Neural progenitor cell (in vitro differentiated cells): ENCODE data around the gene STAM2. TPM values are rescaled to one million over a fixed set of nuclear protein-coding genes. Genes with fewer than 3 reads are reported as not detected.

Source experiments
- DNase-seq: peaks from one replicate; pipeline ENCODE4 v3.0.0-alpha.2; 2016; ENCODE audit warnings: low spot score
- H2AFZ ChIP-seq: fragments of 200-600 bp; sonication (generic); replicated peaks from 2 replicates; pipeline ENCODE4 v1.6.1; 2016; ENCODE audit warnings: antibody characterized with exemption
- H3F3A ChIP-seq: fragments of 200-600 bp; sonication (generic); 2 replicates; pipeline ENCODE4 v1.6.1; 2016; ENCODE audit warnings: antibody characterized with exemption, low read depth
- H3K27ac ChIP-seq: fragments of 200-600 bp; sonication (generic); 2 replicates; pipeline ENCODE4 v1.5.1; 2016; ENCODE audit warnings: mild to moderate bottlenecking
- H3K27me3 ChIP-seq: fragments of 200-600 bp; sonication (generic); 2 replicates; pipeline ENCODE4 v1.6.1; 2016; ENCODE audit warnings: mild to moderate bottlenecking, moderate library complexity
- H3K36me3 ChIP-seq: fragments of 200-600 bp; sonication (generic); 2 replicates; pipeline ENCODE4 v1.5.1; 2016
- H3K4me1 ChIP-seq: fragments of 200-600 bp; sonication (generic); 2 replicates; pipeline ENCODE4 v1.6.1; 2016; ENCODE audit warnings: mixed run types
- H3K4me2 ChIP-seq: fragments of 200-600 bp; sonication (generic); 2 replicates; pipeline ENCODE4 v1.6.1; 2016
- H3K4me3 ChIP-seq: fragments of 200-600 bp; sonication (generic); 2 replicates; pipeline ENCODE4 v1.5.1; 2016
- H3K79me2 ChIP-seq: fragments of 200-600 bp; sonication (generic); 2 replicates; pipeline ENCODE4 v1.6.1; 2016; ENCODE audit warnings: low read depth
- H3K9ac ChIP-seq: fragments of 200-600 bp; sonication (generic); 2 replicates; pipeline ENCODE4 v1.6.1; 2016
- H3K9me3 ChIP-seq: fragments of 200-600 bp; sonication (generic); 2 replicates; pipeline ENCODE4 v1.5.1; 2016; ENCODE audit warnings: low read depth
- H4K20me1 ChIP-seq: fragments of 200-600 bp; sonication (generic); 2 replicates; pipeline ENCODE4 v1.6.1; 2016; ENCODE audit warnings: low read depth
- H3K27ac Mint-ChIP-seq: 3 replicates; pipeline ENCODE4 v1.8.0; 2021; ENCODE audit warnings: mixed read lengths
- H3K27me3 Mint-ChIP-seq: 2 replicates; pipeline ENCODE4 v1.8.0; 2022; ENCODE audit warnings: low read depth, mild to moderate bottlenecking, inconsistent platforms, moderate library complexity, mixed read lengths; ENCODE audit not compliant: insufficient read depth
- H3K36me3 Mint-ChIP-seq: 3 replicates; pipeline ENCODE4 v1.8.0; 2021; ENCODE audit warnings: mixed read lengths
- H3K4me1 Mint-ChIP-seq: 3 replicates; pipeline ENCODE4 v1.8.0; 2021; ENCODE audit warnings: mixed read lengths
- H3K4me3 Mint-ChIP-seq: 3 replicates; pipeline ENCODE4 v1.8.0; 2021; ENCODE audit warnings: mild to moderate bottlenecking, moderate library complexity, mixed read lengths
- H3K9me3 Mint-ChIP-seq: 3 replicates; pipeline ENCODE4 v1.8.0; 2020; ENCODE audit warnings: mixed read lengths
- EZH2 ChIP-seq: fragments of 200-600 bp; sonication (generic); IDR thresholded peaks from 2 replicates; pipeline ENCODE4 v1.6.1; 2017; ENCODE audit warnings: antibody characterized with exemption, mild to moderate bottlenecking, moderate library complexity
- EZH2phosphoT487 ChIP-seq: fragments of 200-600 bp; sonication (generic); IDR thresholded peaks from 2 replicates; pipeline ENCODE4 v1.6.1; 2017; ENCODE audit warnings: antibody characterized with exemption
- total RNA-seq: library from RNA; depleted of rRNA; stranded (reverse); fragments of >200 nt; gene quantifications from 2 replicates; pipeline ENCODE4 v1.2.3, GENCODE V29; 2015; ENCODE audit warnings: low replicate concordance
- TF ChIP-seq, protein P1 (sequence below): fragments of 200-600 bp; sonication (generic); IDR thresholded peaks from 2 replicates; pipeline ENCODE4 v1.5.1; 2017; ENCODE audit warnings: antibody characterized with exemption, mild to moderate bottlenecking

STAM2 gene
- total RNA-seq, 1 donor from 2014 or later = 16.8 TPM

DNA sequence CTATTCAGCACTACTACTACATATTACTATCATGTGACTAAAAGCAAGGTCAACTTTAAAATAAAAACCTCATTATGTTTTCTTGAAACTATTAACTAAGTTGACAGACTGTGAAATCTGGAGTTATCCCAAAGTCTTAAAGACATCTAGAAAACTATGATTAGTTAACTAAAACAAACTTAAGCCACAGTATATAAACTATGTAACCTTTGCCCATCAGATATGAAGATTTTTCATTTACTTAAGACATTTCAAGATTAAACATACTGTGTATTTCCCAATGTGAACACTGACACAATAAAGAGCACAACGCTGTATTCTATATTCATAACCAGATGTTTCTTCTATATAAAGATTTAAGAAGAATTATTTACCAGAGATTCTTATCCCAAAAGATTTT lies 43.3 kb downstream of the STAM2 start:
- Mint-ChIP-seq H3K4me1 (no peaks in the 10 kb centered on the region), H3K4me3 (no peak overlapping the region), H3K27ac (no peak overlapping the region), H3K9me3 (no peaks in the 10 kb centered on the region), H3K27me3 (no peaks in the 10 kb centered on the region), H3K36me3 (peaks cover 3% of the 10 kb centered on the region)
- no peak for TF ChIP-seq EZH2
- TF ChIP-seq, protein P1, sequence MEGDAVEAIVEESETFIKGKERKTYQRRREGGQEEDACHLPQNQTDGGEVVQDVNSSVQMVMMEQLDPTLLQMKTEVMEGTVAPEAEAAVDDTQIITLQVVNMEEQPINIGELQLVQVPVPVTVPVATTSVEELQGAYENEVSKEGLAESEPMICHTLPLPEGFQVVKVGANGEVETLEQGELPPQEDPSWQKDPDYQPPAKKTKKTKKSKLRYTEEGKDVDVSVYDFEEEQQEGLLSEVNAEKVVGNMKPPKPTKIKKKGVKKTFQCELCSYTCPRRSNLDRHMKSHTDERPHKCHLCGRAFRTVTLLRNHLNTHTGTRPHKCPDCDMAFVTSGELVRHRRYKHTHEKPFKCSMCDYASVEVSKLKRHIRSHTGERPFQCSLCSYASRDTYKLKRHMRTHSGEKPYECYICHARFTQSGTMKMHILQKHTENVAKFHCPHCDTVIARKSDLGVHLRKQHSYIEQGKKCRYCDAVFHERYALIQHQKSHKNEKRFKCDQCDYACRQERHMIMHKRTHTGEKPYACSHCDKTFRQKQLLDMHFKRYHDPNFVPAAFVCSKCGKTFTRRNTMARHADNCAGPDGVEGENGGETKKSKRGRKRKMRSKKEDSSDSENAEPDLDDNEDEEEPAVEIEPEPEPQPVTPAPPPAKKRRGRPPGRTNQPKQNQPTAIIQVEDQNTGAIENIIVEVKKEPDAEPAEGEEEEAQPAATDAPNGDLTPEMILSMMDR = no peak
- TF ChIP-seq EZH2phosphoT487 = no peak
- no peaks in the 10 kb centered on the region for H3K27me3 ChIP-seq
- no peak overlapping the region for H3K9ac ChIP-seq
- H2AFZ ChIP-seq = no peak overlapping the region
- no peaks in the 10 kb centered on the region for H3K4me1 ChIP-seq
- no peaks in the 10 kb centered on the region for H4K20me1 ChIP-seq
- no peak overlapping the region for H3K27ac ChIP-seq
- H3K36me3 ChIP-seq = no peaks in the 10 kb centered on the region
- no peak overlapping the region for H3K4me3 ChIP-seq
- no peak overlapping the region for H3K4me2 ChIP-seq
- no peak for DNase-seq
- no peaks in the 10 kb centered on the region for H3F3A ChIP-seq
- H3K79me2 ChIP-seq = no peaks in the 10 kb centered on the region
- H3K9me3 ChIP-seq = no peaks in the 10 kb centered on the region

DNA sequence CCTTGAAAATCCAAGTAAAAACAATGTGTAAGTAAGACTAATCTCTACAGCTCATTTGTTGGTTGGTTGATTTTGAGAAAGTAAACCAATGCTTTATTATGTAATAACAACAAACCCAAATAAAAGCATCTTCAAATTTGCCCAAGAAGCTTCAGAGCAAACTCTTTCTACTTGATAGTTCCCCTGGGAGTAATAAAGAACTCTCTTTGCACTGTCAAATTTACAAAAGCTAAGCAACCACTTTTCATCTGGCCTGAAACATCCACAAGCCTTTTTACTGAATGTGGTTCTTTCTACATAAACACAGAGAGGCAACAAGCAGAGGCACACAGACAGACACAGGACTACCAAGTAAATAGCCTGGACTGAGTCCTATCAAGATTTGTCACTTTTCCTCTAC lies 47.9 kb downstream of the STAM2 start:
- Mint-ChIP-seq H3K27me3 (no peaks in the 10 kb centered on the region), H3K9me3 (no peaks in the 10 kb centered on the region), H3K27ac (no peak overlapping the region), H3K36me3 (peaks cover 3% of the 10 kb centered on the region), H3K4me1 (peaks cover 2% of the 10 kb centered on the region), H3K4me3 (no peak overlapping the region)
- no peaks in the 10 kb centered on the region for H3K27me3 ChIP-seq
- no peaks in the 10 kb centered on the region for H3K9me3 ChIP-seq
- no peak for DNase-seq
- no peak overlapping the region for H3K4me2 ChIP-seq
- no peaks in the 10 kb centered on the region for H4K20me1 ChIP-seq
- no peak overlapping the region for H3K27ac ChIP-seq
- H3K9ac ChIP-seq = no peak overlapping the region
- TF ChIP-seq, protein P1 = no peak
- no peak for TF ChIP-seq EZH2
- TF ChIP-seq EZH2phosphoT487 = no peak
- no peaks in the 10 kb centered on the region for H3K79me2 ChIP-seq
- no peak overlapping the region for H3K4me3 ChIP-seq
- H3K36me3 ChIP-seq = no peaks in the 10 kb centered on the region
- no peaks in the 10 kb centered on the region for H3K4me1 ChIP-seq
- no peak overlapping the region for H2AFZ ChIP-seq
- H3F3A ChIP-seq = no peaks in the 10 kb centered on the region

DNA sequence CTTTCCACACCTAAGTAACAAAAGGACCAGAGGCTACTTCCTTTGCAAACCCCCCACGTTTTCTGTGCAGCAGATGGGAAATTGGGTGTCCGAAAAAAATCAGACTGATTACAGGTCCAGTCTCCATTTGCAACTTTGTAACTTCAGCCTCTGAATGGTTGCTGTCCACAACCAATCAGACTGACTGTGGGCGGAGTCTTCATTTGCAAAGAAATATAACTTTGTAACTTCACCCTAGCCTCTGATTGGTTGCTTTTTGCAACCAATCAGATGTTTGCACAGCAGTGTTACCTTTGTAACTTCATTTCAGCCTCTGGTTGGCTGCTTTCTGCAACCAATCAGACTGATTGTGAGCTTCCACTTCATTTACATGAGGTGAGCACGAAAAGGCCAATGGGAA lies 48.9 kb downstream of the STAM2 start:
- Mint-ChIP-seq H3K4me1 (peaks cover 2% of the 10 kb centered on the region), H3K9me3 (no peaks in the 10 kb centered on the region), H3K27ac (no peak overlapping the region), H3K27me3 (no peaks in the 10 kb centered on the region), H3K4me3 (no peak overlapping the region), H3K36me3 (peaks cover 3% of the 10 kb centered on the region)
- TF ChIP-seq, protein P1 = no peak
- TF ChIP-seq EZH2phosphoT487 = no peak
- no peak for TF ChIP-seq EZH2
- no peaks in the 10 kb centered on the region for H3K36me3 ChIP-seq
- H3K4me2 ChIP-seq = no peak overlapping the region
- DNase-seq = no peak
- H3K4me3 ChIP-seq = no peak overlapping the region
- no peaks in the 10 kb centered on the region for H4K20me1 ChIP-seq
- H3K79me2 ChIP-seq = no peaks in the 10 kb centered on the region
- H3K9ac ChIP-seq = no peak overlapping the region
- H3K4me1 ChIP-seq = no peaks in the 10 kb centered on the region
- no peaks in the 10 kb centered on the region for H3K27me3 ChIP-seq
- H2AFZ ChIP-seq = no peak overlapping the region
- H3K9me3 ChIP-seq = no peaks in the 10 kb centered on the region
- no peaks in the 10 kb centered on the region for H3F3A ChIP-seq
- no peak overlapping the region for H3K27ac ChIP-seq
